GM21390 (cell line): ENCODE measurements around the gene CCDC127.
"Not testable (repeated sequence)": the region's sequence is repeated elsewhere in the genome, so short reads cannot be mapped to it uniquely, and the experiment has no call there.

Source experiments
- ATAC-seq: cut with Tn5 transposase; IDR thresholded peaks from one replicate; pipeline ENCODE4 v1.9.1; 2021; ENCODE audit not compliant: unreplicated experiment

The CCDC127 gene

GRCh38 chr5:234450-234849 is 16.5 kb upstream of the CCDC127 start:
- no peak for ATAC-seq

- ATAC-seq = not testable (repeated sequence)
These were observed 15.5 kb upstream of the CCDC127 start for GRCh38 chr5:233426-233825.

GRCh38 chr5:231661-232060 is 13.7 kb upstream of the CCDC127 start:
- ATAC-seq = no peak

- no peak for ATAC-seq
These were observed 12.8 kb upstream of the CCDC127 start for GRCh38 chr5:230711-231110.

- no peak for ATAC-seq
These were observed 10.9 kb upstream of the CCDC127 start for GRCh38 chr5:228886-229285.

GRCh38 chr5:227375-227774 is 9.4 kb upstream of the CCDC127 start:
- not testable (repeated sequence) for ATAC-seq

GRCh38 chr5:225334-225733 is 7.4 kb upstream of the CCDC127 start:
- ATAC-seq = no peak

GRCh38 chr5:223791-224190 is 5.8 kb upstream of the CCDC127 start:
- no peak for ATAC-seq

- ATAC-seq = not testable (repeated sequence)
These were observed 5.2 kb upstream of the CCDC127 start for GRCh38 chr5:222951-223715.

GRCh38 chr5:219991-220390 is 2.0 kb upstream of the CCDC127 start:
- ATAC-seq = peak; percentile 31

GRCh38 chr5:219460-219863 is 1.5 kb upstream of the CCDC127 start:
- no peak for ATAC-seq

- ATAC-seq = peak; percentile 32
These were observed 721 bp upstream of the CCDC127 start for GRCh38 chr5:218457-219291.

- not testable (repeated sequence) for ATAC-seq
These were observed 1.9 kb downstream of the CCDC127 start for GRCh38 chr5:216076-216475.

GRCh38 chr5:215256-215655 is 2.7 kb downstream of the CCDC127 start:
- ATAC-seq = not testable (repeated sequence)

GRCh38 chr5:213803-214395 is 4.1 kb downstream of the CCDC127 start:
- no peak for ATAC-seq

- no peak for ATAC-seq
These were observed 9.4 kb downstream of the CCDC127 start for GRCh38 chr5:208449-209114.

- ATAC-seq = no peak
These were observed 10.4 kb downstream of the CCDC127 start for GRCh38 chr5:207599-207998.

- ATAC-seq = no peak
These were observed 10.9 kb downstream of the CCDC127 start for GRCh38 chr5:206927-207536.

GRCh38 chr5:206406-206805 is 11.5 kb downstream of the CCDC127 start:
- ATAC-seq = no peak

- no peak for ATAC-seq
These were observed 12.8 kb downstream of the CCDC127 start for GRCh38 chr5:204966-205670.
